Hematopoietic multipotent progenitor cell treated with erythropoietin and hydrocortisone succinate and interleukin-3 and kit ligand, for 6 days (in vitro differentiated cells): ENCODE measurements around the gene SMYD3.
A peak's percentile ranks its signal among the peaks of the same experiment; 100 is the strongest.

Experiments used
- DNase-seq: peaks from one replicate; pipeline ENCODE4 v3.0.0-alpha.2; 2015

Gene SMYD3

DNA sequence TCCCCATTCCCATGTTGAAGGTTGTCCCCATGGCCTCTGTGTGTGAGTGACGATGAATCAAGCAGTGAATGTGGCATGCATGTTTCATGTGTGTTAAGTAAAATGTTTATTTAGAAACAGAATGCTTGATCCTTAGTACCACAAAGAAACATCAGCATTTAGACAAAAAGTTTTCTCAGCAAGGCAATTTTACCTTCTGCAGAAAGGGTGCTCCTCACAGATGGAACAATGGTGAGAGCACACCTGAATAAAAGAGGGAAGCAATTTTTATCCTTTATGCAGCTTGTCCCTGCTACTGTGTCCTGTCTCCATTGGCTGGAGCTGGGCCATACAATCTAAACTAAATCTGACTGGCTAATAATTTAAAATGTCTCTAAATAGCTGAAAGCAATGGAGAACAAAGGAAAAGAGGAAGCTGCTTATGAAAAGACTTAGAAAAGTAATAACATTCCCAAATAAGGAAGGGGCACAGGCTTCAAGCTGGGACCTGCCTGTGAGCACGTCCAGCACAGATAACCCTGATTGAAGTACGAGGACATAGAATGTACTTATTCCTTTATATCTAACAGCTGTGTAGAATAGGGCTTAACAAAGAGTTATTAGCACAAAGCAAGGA lies 8.4 kb upstream of the SMYD3 start:
- no peak for DNase-seq

- no peak for DNase-seq
Observed at GRCh38 chr1:246513619-246514343, 6.7 kb upstream of the SMYD3 start.

GRCh38 chr1:246513041-246513440 lies 6.0 kb upstream of the SMYD3 start:
- DNase-seq: no peak

DNA sequence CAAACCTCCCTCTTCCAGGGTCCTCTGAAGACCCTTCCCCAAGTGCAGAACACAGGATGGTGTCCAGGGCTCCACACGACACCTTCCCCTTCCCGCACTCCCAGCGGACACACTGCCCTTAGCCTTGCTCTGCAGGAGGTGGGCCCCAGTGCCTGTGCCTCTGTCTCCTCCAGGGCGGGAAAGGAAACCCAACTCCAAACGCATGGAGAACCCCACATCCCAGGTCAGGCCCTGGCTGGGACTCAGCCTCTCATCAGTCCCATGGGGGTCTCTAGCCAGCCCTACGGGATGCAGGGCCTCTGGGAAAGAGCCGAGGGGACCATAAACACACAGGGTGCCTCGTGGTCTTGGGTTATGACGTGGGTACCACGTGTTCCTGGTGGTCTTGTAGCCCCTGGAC lies 5.6 kb upstream of the SMYD3 start:
- no peak for DNase-seq

DNA sequence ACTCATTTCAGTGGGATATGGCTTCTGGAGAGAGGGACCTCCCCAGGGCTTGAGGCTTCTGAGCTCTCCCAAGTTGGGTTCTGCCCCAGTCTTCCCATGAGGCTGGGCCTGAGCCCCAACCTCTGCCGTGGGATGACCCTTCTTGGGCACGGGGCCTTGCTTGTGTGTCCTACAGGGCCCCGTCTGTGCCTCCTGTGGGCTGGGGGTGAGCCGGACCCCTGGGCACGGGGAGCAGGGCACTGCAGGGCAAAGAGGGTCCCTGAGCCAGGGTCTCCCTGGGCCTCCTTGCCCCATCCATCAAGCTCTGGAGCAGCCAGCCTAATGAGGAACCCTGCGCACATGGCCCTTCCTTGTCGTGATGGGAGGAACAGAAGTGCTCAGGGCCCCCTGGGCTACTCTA lies 5.2 kb upstream of the SMYD3 start:
- no peak for DNase-seq

DNA sequence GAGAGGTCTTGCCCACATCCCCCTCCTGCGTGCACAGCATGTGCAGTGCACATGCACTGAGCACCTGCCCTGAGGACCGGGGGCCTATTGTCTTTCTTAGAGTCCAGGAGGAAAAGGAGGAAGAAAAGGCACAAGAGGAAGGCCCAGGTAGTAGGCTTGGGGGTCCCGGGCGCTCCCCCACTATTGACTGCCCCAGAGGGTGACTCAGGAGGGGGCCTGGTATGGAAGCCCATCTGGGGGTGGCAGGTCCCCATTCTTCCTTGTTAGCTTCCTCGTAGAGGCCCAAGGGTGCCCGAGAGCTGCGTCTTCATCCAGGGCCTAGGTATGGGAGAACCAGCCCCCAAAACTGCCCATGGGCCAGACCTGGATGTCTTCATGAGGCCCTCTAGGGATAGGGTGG lies 4.1 kb upstream of the SMYD3 start:
- DNase-seq: no peak

- DNase-seq: no peak
Observed at GRCh38 chr1:246510147-246511030, 3.3 kb upstream of the SMYD3 start.

- DNase-seq: no peak
Observed at GRCh38 chr1:246508897-246509688, 2.0 kb upstream of the SMYD3 start.

DNA sequence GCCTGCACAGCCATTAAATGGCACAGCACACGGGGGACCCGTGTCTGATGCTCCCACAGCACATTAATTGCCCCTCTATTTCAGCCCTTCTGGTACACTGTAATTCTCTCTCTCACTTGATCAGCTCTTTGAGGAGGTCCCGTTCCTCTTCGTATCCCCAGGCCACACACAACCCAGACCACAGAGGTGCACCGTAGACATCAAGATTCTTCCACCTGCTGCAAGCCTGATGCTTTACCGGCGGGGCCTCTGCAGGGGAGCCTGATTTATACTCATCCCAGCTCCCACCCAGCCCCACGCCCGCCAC lies 759 bp downstream of the SMYD3 start:
- DNase-seq: peak; percentile 15

GRCh38 chr1:246503341-246503740 lies 3.7 kb downstream of the SMYD3 start:
- no peak for DNase-seq

GRCh38 chr1:246497331-246497915 lies 9.7 kb downstream of the SMYD3 start:
- peak; percentile 93 for DNase-seq

- DNase-seq: peak; percentile 87
Observed at GRCh38 chr1:246492611-246493245, 14.4 kb downstream of the SMYD3 start.

DNA sequence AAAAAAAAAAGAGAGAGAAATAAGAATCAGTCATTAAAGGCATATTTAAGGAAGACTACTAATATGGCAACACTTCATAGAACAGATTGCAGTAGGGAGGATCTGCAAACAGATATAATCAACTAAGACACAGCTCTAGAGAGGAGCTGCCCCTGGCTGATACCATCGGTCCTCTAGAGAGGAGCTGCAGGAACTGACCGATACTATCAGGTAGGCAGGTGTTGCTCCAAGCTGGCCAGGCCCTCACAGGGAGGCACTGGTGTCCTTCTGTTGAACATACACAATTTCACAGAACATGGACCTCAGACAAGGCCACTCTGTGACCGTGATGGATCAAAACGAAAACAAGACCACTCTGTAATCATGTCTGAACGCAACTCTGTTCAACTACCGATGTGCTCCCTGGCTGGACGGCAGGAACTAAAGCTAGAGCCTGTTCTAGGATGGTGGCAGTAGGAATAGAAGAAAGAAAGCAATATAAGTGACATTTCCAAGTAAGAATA lies 15.5 kb downstream of the SMYD3 start:
- no peak for DNase-seq

GRCh38 chr1:246488674-246489073 lies 18.4 kb downstream of the SMYD3 start:
- DNase-seq: no peak

DNA sequence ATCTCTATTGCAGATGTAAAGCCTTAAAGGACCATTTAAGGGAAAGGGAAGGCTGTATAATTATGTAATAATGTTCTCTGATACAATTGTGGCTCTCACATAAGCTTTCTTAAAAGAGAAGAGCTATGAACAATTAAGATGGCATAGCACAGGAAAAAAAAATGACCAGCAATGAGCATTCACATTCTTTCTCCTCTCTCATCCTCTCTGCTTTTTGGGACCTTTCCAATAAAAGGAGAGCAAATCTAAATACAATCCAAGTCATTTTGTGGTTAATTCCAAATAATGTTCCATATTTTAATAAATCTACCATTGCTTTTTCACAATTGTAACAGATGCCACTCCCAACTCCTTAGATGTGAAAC lies 23.5 kb downstream of the SMYD3 start:
- no peak for DNase-seq

DNA sequence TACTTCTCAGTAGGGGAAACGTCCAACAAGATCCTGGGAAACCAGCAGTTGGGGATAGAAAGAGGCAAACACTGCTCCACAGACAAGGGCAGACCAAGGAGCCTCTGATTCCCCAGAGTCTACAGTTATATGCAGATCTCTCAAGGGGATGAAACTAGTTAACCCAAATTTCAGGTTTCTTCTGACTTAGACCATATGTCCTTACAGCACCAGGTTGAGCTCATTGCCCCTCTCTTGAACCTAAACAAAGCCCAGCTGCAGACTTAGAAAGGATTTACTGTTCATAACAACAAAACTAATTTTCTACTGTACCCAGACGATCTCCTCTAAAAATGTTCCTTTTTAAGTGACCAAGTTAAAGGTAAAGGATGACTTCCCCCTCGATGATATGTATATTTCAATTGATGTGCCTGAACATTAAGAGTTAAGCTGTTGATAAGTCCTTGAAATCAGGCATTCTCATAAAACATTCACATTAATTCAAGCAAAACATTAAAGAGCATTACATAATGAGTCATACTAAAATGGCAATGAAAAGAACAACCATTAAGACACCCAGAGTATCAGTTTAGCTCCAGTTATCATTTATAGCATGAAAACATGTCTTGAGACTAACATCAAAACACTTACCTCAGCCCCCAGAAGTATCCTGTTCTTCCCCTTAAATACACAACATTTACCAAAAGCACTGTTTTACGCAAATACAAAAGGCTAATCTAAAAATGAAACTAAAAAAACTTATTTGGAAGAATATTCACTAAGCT lies 24.1 kb downstream of the SMYD3 start:
- no peak for DNase-seq

DNA sequence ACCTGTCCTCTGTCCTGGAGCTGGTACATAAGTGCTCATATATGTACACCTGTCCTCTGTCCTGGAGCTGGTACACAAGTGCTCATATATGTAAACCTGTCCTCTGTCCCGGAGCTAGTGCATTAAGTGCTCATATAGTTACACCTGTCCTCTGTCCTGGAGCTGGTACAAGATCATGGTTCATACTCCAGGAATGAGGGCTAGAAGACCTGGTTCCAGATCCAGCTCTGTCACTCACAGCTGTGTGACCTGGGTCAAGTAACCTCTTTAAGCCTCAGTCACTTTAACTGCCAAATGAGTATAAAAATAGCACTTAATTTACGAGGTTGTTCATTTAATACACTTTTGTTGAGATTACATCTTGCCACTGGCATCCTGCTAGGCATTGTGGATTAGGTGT lies 28.0 kb downstream of the SMYD3 start:
- no peak for DNase-seq

- DNase-seq: no peak
Observed at GRCh38 chr1:246477634-246478033, 29.4 kb downstream of the SMYD3 start.

DNA sequence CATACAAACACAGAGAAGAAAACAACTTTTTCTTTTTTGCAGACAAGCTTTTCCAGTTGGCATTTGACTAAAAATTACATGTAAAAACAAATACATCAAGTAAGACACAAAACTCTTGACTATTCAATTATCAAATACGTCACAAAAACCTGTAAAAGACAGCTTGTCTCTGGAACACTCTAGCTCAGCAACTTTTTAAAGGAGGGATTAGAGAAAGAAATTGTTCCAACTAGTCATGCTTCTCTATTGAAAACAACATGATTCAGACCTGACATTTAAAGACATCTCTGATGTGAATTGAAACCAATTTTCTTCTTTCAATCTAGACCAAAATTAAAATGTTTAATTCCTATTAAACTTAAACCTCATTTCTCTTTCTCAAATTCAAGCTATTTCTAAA lies 30.3 kb downstream of the SMYD3 start:
- DNase-seq: no peak

GRCh38 chr1:246471688-246472087 lies 35.4 kb downstream of the SMYD3 start:
- no peak for DNase-seq

- no peak for DNase-seq
Observed at GRCh38 chr1:246470585-246470984, 36.5 kb downstream of the SMYD3 start.
